Erythroblast (primary cell): ENCODE measurements around the gene NOSIP.

Experiments
- GATA1 ChIP-seq: IDR thresholded peaks from 2 replicates; pipeline ENCODE4 v1.6.1; 2011; ENCODE audit warnings: low read depth, mild to moderate bottlenecking, control low read depth, low read length, moderate library complexity
- POLR2A ChIP-seq: IDR thresholded peaks from 2 replicates; pipeline ENCODE4 v1.6.1; 2011; ENCODE audit warnings: mild to moderate bottlenecking, low read length

- no peak for TF ChIP-seq POLR2A
- no peak for TF ChIP-seq GATA1
These were observed 41.7 kb downstream of the NOSIP start for GRCh38 chr19:49538643-49539042.
